ENCODE data around the gene PPP1R3C.

Gene PPP1R3C

DNA sequence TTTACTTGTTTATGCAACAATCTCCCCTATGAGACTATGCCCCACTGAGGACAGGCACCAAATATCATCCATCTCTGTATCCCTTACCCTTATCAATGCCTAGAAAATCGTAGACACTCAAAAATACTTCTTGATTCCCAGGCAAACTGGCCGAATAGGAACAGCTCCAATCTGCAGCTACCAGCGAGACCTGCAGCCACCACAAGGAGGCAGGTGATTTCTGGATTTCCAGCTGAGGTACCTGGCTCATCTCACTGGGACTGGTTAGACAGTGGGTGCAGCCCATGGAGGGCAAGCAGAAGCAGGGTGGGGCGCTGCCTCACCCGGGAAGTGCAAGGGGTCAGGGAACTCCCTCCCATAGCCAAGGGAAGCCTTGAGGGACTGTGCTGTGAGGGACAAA, 10.8 kb upstream of the PPP1R3C start:
- no peak overlapping the region for H3K27ac ChIP-seq (ENCODE audit: low read depth, low read length)
- no peaks in the 10 kb centered on the region for H3K4me1 ChIP-seq (ENCODE audit: control insufficient read depth, low read length)
- no peak overlapping the region for H3K4me3 ChIP-seq (ENCODE audit: low read length)
- 0 out of 2 replicates have a peak, but pooled peaks cover 2% of the 10 kb centered on the region for H3K27me3 ChIP-seq (ENCODE audit: control insufficient read depth, low read length)
- no peaks in the 10 kb centered on the region for H3K36me3 ChIP-seq (ENCODE audit: control insufficient read depth, low read length)
- H3K4me2 ChIP-seq (ENCODE audit: low read length) = no peak overlapping the region
- no peaks in the 10 kb centered on the region for H3K9me3 ChIP-seq (ENCODE audit: control insufficient read depth, insufficient read depth, low read length)
- H3K9me2 ChIP-seq (replicated peaks; ENCODE audit: control insufficient read depth, low read length) = no peaks in the 10 kb centered on the region
- TF ChIP-seq, protein P1, sequence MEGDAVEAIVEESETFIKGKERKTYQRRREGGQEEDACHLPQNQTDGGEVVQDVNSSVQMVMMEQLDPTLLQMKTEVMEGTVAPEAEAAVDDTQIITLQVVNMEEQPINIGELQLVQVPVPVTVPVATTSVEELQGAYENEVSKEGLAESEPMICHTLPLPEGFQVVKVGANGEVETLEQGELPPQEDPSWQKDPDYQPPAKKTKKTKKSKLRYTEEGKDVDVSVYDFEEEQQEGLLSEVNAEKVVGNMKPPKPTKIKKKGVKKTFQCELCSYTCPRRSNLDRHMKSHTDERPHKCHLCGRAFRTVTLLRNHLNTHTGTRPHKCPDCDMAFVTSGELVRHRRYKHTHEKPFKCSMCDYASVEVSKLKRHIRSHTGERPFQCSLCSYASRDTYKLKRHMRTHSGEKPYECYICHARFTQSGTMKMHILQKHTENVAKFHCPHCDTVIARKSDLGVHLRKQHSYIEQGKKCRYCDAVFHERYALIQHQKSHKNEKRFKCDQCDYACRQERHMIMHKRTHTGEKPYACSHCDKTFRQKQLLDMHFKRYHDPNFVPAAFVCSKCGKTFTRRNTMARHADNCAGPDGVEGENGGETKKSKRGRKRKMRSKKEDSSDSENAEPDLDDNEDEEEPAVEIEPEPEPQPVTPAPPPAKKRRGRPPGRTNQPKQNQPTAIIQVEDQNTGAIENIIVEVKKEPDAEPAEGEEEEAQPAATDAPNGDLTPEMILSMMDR (IDR thresholded peaks at IDR 0.05; ENCODE audit: low read depth, low read length, poor library complexity, severe bottlenecking) = no peak
- TF ChIP-seq EZH2phosphoT487 (IDR thresholded peaks at IDR 0.05; ENCODE audit: borderline replicate concordance, low read length) = no peak
- H4K20me1 ChIP-seq (ENCODE audit: control insufficient read depth, insufficient read depth, low read depth, low read length) = no peaks in the 10 kb centered on the region
- H3K79me2 ChIP-seq (ENCODE audit: control insufficient read depth, low read length) = no peaks in the 10 kb centered on the region
- no peaks in the 10 kb centered on the region for H3F3A ChIP-seq (ENCODE audit: control insufficient read depth, insufficient read depth)

DNA sequence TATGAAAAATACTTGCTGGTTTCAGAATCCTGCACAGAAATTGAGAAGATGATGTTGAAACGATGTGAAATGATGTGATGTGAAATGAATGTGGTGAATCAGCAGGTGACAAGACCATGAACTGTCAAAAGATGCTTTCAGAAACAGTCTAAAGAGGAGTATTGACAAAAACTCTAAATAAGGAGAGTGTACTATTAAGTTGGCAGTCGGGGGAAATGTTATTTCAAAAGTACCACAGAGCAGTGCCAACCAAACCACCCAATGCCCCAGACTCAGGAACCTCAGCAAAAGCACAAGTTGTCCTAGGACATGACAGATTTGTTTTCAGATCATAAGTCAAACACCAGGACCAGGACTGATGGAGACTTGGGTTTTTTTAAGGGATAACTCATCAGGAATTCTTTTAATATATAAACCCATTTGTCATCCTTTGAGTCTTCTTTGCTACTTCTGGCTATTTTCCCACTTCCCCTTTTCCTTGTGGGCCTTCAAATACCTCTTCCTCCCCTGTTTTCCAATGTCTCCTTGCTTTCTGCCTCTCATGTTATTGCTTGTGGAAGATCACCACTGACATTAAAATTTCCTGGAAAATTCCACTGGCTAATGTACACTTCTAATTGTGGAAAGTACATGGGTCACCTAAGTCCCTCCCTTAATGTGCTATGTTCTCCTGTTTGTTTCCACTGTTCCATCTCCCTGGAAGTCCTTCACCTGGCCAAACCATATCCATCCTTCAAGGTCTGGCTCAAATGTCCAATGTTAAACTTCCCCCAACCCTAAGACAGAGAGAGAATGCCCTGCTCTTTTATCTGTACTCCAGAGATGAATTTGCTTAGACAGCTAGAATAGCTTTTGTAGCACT, 10.2 kb upstream of the PPP1R3C start:
- H3K9me2 ChIP-seq (replicated peaks; ENCODE audit: control insufficient read depth, low read length) = no peaks in the 10 kb centered on the region
- H4K20me1 ChIP-seq (ENCODE audit: control insufficient read depth, insufficient read depth, low read depth, low read length) = no peaks in the 10 kb centered on the region
- H3K9me3 ChIP-seq (ENCODE audit: control insufficient read depth, insufficient read depth, low read length) = no peaks in the 10 kb centered on the region
- H3F3A ChIP-seq (ENCODE audit: control insufficient read depth, insufficient read depth) = no peaks in the 10 kb centered on the region
- no peaks in the 10 kb centered on the region for H3K36me3 ChIP-seq (ENCODE audit: control insufficient read depth, low read length)
- H3K4me1 ChIP-seq (ENCODE audit: control insufficient read depth, low read length) = no peaks in the 10 kb centered on the region
- H3K79me2 ChIP-seq (ENCODE audit: control insufficient read depth, low read length) = no peaks in the 10 kb centered on the region
- no peak overlapping the region for H3K27ac ChIP-seq (ENCODE audit: low read depth, low read length)
- no peak overlapping the region for H3K4me3 ChIP-seq (ENCODE audit: low read length)
- TF ChIP-seq, protein P1 (IDR thresholded peaks at IDR 0.05; ENCODE audit: low read depth, low read length, poor library complexity, severe bottlenecking) = no peak
- TF ChIP-seq EZH2phosphoT487 (IDR thresholded peaks at IDR 0.05; ENCODE audit: borderline replicate concordance, low read length) = no peak
- H3K4me2 ChIP-seq (ENCODE audit: low read length) = no peak overlapping the region
- 0 out of 2 replicates have a peak, but pooled peaks cover 2% of the 10 kb centered on the region for H3K27me3 ChIP-seq (ENCODE audit: control insufficient read depth, low read length)

DNA sequence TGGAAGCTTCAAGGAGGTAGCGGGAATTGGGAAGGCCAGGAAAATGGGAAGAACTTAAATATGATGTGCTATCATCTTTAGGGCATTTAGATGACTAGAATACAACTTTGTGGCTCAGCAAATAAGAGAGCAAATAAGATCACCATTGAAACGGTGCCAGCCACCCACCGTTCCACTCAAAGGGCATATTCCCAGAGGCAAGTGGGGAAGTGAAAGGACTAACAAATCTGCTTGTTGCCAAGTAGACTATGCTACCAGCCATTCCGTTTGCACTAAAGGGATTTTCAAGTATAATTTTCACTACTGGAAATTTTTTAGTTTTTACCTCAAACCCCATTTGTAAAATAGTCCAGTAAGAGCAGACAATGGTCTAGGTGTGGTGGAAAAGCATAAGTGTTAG, 4.0 kb upstream of the PPP1R3C start:
- no peaks in the 10 kb centered on the region for H3K36me3 ChIP-seq (ENCODE audit: control insufficient read depth, low read length)
- TF ChIP-seq EZH2phosphoT487 (IDR thresholded peaks at IDR 0.05; ENCODE audit: borderline replicate concordance, low read length) = no peak
- TF ChIP-seq, protein P1 (IDR thresholded peaks at IDR 0.05; ENCODE audit: low read depth, low read length, poor library complexity, severe bottlenecking) = no peak
- no peak overlapping the region for H3K4me3 ChIP-seq (ENCODE audit: low read length)
- no peaks in the 10 kb centered on the region for H3F3A ChIP-seq (ENCODE audit: control insufficient read depth, insufficient read depth)
- no peaks in the 10 kb centered on the region for H3K9me2 ChIP-seq (replicated peaks; ENCODE audit: control insufficient read depth, low read length)
- no peak overlapping the region for H3K4me2 ChIP-seq (ENCODE audit: low read length)
- no peaks in the 10 kb centered on the region for H3K79me2 ChIP-seq (ENCODE audit: control insufficient read depth, low read length)
- H3K27me3 ChIP-seq (ENCODE audit: control insufficient read depth, low read length) = 0 out of 2 replicates have a peak, but pooled peaks cover 6% of the 10 kb centered on the region
- no peaks in the 10 kb centered on the region for H3K9me3 ChIP-seq (ENCODE audit: control insufficient read depth, insufficient read depth, low read length)
- H4K20me1 ChIP-seq (ENCODE audit: control insufficient read depth, insufficient read depth, low read depth, low read length) = no peaks in the 10 kb centered on the region
- no peak overlapping the region for H3K27ac ChIP-seq (ENCODE audit: low read depth, low read length)
- no peaks in the 10 kb centered on the region for H3K4me1 ChIP-seq (ENCODE audit: control insufficient read depth, low read length)

All from DOHH2 (cell line).